Fibroblast of peridontal ligament (primary cell): ENCODE measurements around the gene NEK2.
"Not testable (repeated sequence)": the region's sequence is repeated elsewhere in the genome, so short reads cannot be mapped to it uniquely, and the experiment has no call there.

Experiments
- DNase-seq: peaks from one replicate; pipeline ENCODE4 v3.0.0-alpha.2; 2010; ENCODE audit errors: extremely low read depth

The NEK2 gene

DNA sequence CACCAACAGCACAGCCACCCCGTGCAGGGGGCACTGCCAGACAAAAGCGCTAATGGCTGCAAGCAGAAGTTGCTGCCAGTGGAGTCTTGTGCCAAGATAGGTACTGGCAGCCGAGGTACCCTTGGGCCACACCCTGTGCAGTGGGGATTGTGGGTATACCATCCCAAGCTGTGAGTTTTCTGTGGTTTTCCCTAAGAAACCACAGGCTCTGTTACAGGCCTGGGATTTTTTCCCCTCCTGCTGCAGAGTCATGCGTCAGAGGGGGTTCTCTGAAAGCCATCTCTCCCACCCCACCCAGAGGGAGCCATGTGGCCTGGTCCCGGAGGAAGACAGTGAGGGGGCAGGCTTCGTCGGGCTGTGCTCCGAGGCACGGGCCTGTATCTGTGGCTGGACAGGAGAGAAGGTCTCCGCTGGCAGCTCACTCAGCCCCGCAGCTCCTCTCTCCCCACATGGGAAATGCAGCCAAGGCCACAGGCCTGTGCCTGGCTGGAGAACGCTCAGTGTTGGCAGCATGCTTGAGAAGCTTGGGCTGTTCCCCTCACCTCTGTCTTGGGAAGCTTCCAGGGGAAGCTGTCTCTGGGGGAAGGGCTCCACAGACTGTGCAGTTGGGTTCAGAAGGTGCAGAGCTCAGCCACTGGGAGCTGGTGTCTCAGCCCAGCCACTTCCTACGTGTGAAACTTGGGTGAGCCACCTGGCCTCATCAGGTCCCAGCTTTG is 42.5 kb downstream of the NEK2 start:
- DNase-seq, result peak; percentile 92

DNA sequence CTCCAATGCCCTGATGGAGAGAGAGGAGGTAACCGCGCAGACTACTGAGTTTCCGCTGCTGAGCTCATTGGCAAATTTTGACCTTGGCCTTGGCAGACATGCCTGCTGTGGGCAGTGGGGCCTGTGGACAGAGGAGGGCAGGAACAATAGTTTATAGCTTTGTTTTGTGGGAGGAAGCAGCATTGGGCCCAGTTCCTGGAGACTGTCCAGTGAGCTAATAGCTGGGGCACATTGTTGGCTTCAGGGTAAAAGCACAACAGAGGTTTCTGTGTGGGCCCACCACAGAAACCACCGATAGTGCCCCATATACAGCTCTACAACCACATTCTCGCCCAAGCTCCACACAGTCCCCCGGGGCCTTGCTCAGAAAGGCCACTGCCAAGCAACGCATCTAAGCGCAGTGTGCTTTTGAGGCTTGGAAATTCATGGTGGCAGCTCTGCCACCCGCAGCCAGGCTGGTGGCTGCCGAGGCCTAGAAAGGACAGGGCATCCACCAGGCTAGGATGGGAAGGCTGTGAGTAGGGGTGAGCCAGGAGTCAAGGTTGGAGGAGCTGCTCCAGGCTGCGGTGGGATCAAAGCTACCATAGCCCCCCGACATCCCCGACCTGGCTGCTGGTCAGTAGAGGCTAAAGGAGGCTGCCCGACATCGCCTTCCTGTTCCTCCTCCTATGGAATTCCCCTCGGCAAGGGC is 43.2 kb downstream of the NEK2 start:
- peak; percentile 31 for DNase-seq

DNA sequence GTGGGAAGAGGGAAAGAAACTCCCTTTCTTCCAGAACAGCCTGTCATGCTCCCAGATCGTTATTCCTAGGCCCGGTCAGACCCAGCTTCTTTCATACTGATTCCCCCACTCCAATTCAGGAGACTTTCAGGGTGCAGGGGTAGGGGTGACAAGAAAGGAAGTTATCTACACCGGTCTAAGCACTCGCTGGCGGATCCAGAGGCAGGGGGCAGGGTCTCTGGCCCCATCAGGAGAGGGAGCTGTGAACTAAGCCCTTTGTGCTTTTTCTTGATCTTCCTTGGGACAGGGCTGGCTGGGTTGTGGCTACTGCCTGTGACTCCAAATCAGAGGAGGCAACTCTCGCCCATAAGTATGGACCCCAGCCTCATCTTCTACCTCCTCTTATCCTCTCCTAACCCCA is 44.3 kb downstream of the NEK2 start:
- no peak for DNase-seq

DNA sequence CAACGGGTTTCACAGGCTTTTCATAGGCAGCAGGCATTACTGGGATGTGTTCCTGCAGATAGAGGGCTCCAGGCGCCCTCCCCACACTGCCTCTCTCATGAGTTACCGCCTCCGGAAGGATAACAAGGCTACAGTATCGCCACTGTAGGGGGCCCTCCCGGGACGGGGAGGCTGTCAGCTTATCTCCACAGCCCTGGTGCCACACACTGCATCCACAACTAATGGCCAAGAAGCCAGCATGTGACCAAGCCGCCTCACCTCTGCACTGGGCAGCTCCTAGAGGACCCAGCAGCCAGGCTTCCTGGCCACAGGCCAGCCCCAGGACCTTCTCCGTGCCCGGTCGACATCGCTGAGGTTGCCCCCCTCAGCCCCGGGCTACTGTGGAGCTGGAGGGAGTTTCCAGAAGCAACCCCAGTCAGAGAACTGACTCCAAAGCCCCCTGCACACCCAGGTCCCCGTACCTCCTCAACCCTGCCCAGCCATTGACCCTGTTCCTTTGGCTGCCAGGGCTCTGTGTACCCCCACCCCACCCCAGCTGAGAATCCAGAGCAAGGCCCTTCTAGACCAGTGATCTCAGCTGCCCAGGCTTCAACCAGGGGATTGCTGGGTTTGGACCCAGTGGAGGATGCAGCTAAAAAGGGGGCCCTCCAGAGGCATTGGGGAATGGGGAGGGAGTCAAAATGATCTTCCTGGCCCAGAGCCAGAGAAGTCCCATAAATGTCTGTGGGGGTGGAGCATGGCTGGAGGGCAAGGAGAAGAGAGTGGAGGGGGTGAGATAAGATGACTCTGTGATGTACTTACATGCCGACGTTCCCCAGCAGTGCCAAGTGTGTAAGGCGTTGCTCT is 45.0 kb downstream of the NEK2 start:
- no peak for DNase-seq

DNA sequence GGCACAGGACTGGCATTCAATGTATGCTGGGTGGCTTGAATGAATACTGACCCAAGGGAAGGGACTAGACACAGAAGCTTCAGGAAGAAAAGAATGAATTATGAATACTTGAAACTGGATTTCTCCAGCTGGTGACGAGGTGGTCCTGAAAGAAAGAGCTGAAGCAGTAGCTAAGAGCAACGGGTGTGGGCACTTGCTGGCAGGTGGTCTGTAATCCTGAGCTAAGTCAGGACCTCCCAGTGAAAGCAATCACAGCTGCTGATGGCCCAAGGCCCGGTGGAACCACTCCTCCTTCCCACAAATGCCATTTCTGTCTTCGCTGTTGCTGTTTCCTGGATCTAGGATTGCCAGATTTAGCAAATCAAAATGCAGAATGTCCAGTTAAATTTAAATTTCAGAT is 47.0 kb downstream of the NEK2 start:
- DNase-seq, result no peak

DNA sequence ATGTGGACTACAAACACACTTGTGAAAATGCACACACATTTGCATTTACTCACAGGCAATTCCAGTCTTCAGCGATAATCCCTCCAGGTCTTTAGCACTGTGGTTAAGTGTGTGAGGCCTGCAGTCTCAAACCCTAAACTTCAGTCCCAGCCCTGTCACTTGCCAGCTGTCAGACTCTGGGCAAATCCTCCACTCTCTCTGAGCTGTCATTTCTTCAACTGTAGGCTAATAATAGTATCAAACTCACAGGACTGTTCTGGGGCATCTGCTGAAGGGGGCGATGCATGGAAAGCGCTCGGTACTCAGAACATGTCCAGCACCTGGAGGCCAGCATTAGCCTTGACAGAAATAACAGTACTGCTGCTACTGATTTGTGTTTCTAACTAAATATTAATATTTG is 48.2 kb downstream of the NEK2 start:
- DNase-seq, result no peak

DNA sequence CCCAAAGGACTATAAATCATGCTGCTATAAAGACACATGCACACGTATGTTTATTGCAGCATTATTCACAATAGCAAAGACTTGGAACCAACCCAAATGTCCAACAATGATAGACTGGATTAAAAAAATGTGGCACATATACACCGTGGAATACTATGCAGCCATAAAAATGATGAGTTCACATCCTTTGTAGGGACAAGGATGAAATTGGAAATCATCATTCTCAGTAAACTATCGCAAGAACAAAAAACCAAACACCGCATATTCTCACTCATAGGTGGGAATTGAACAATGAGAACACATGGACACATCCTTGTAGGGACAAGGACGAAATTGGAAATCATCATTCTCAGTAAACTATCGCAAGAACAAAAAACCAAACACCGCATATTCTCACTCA is 49.6 kb downstream of the NEK2 start:
- not testable (repeated sequence) for DNase-seq

DNA sequence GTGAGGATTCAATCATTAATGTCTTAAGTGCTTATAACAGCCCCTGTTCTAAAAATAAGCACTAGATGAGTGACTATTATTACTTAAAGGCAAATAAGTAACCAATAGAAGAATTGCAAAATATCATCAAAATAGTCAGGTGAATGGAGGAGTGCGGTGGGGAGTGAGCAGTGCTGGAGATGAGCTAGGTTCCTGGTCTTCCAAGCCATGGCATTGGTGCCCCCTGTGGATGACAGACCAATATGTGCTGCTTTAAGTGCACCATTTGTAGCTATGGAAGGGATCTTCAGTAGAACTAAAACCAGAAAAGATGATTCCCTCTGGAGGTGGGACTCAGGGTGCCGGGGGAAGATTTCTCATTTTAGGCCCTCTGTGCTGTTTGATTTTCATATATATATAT is 50.4 kb downstream of the NEK2 start:
- peak; percentile 65 for DNase-seq

DNA sequence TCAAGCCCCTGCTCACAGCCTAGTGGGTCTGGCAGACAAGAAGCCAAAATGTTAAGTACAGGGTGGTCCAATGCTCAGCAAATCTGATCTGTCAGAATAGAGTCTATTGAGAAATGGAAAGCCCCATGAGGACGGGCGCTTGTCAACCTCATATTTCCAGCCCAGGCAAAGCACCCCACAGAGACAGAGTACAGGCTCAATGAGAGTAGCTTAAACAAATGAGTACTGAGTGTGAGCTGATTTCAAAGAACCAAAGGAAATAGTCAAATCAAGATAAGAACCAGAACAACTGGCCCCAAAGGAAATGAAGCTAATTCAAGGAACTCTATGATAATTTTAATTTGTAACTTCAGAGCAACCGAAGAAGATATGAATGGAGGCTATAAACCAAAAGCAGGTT is 51.9 kb downstream of the NEK2 start:
- no peak for DNase-seq

DNA sequence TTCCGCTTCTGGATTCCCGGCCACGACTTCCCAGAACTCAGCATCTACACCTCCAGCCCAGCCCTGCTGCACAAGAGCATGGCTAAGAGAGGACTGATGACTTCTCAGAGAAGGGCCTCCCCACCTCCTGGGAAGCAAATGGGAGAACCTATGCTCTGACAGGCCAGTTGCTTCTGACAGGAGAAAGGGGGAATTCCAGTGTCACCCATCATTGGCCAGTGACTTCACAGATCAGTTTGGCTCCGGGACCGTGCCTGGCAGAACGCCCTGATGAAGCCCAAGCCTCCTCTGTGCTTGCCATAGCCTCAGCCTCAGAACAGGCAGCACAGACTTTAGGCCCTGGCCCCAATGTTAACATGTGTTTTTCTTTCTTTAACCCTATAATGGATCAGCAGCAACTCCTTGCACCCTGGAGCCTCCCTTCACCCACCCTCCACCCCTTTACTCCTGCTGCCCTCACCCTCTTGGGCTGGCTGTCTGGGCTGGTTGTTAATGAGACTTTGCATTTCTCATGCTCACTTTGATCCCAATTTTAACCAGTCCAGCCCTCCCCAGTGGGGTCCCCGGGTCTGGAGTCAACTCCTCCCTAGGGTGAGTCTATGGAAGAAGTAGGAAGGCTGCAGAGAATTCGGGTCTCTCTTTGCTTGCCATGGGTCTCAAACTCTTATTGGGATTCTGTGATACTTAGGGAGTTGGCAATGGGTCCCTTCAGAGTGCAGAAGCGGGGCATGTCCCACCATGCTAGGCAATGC is 53.8 kb downstream of the NEK2 start:
- no peak for DNase-seq

DNA sequence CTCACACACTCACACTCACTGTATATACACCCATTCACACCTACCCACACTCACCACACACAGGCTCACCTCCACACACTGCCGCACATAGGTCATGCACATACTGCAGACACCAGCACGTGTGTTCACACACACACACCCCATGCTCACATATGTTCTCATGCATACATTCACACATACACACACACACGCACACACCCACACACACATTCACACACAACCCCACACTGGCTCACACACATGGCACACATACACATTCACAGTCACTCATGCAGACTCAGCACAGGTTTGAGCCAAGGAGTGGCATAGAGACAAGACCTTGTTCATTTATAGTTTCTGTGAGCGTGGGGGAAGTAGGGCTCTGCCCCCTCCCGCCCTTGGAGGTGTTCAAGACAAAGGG is 55.3 kb downstream of the NEK2 start:
- no peak for DNase-seq

DNA sequence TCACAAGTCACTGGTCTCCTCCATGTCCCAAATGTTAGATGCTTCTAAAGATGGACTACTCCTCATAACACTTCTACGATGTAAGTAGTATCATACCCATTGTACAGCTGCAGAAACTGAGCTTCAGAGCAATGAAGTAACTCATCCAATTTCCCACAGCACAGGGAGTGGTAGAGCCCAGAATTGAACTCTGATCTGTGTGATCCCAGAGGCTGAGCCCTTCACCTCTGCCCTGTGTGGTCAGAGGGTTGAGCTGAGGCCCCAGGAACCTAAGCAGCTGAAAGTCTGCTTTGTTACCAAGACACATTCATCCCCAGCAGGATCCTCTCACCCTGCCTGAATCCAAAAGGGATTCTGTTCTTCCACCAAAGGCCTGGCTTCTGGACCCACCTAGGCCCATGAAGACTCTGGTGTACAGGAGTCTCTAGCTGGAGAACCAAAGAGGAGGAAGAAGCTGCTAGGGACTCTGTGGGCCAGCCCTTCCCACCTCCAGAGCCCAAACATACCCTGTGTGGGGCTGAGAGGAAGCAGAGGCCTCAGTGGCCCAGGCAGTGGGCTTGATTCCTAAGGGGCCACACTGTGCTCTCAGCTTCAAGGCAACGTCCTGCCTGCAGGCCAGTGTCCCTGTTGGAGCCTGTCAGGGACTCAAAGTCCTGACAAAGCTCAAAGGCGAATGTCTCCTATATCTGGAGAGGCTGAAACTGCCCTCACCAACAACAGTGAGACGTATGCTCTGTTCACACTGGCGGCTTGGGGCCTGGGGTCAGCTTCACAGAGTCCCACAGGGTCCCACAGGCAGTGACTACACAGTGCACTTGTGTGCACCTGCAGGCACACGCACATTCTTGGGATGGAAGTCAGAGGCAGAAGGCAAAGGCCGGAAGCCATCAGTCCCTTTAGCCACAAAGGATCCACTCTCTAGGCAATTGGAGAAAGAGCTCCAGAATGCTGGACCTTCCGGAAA is 56.1 kb downstream of the NEK2 start:
- DNase-seq, result no peak

DNA sequence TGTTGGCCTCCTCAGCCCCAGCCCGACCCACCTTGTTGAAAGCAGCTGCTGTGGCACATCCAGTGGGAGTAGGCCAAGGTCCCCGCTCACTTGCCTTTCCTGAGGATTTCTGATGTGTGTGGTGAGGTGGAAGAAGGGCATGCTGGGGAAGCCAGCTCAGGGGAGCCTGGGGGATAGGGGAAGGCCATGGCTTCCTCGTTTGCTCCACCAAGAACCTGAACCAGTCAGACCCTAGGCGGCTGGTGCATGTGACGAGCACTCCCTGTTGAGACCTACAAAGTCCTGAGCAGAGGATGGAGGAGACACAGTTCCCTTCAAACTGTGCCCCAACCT is 58.5 kb downstream of the NEK2 start:
- no peak for DNase-seq

DNA sequence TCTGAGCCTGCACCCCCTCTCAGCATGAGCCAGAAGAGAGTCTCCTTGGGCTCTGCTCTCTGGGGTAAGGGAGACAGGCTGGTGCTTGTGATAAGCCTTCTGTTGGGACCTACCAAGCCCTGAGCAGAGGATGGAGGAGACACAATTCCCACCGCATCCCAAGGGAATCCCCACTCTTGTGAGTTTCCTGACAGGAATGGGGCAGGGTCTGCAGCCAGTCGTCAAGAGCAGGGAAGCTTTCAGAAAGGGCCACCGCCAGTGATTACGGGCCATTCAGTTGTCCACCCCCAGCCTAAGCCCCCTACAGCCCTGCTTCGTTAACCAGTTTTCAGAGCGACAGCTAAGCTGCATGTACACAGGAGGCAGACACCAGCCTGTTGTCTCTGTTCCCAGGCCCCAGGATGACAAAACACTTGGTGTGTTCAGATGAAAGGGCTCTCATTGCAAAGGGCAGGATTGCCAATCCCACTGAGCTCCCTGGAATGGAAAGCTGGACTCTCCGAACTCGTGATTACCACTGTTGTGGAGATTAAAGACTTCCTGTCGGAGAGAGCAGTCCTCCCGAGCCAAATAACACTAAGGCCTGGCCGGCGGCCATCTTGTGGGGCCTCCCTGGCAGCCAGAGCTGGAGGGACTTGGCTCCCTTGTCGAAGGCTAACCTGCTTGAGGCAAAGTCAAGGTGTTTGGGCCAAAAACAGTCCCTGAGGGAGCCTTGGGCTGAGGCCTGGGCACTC is 59.0 kb downstream of the NEK2 start:
- no peak for DNase-seq

DNA sequence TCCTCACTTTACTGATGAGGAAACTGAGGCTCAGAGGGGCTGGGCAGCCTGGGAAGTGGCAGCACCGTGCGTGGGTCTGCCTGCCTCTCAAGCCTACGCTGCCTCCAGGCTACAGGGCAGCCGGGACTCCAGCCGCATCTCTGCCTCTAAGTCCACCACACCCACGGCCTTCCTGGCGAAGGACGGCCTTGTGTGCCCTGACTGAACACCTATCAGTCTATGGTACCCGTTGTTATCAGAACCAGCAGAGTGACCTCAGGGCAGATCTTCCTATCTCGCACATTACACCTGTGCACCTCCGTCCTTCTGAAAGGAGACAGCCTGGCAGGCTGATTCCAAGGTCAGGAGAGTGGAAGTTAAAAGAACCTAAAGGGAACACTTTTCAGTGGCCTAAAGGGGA is 60.8 kb downstream of the NEK2 start:
- DNase-seq, result no peak

DNA sequence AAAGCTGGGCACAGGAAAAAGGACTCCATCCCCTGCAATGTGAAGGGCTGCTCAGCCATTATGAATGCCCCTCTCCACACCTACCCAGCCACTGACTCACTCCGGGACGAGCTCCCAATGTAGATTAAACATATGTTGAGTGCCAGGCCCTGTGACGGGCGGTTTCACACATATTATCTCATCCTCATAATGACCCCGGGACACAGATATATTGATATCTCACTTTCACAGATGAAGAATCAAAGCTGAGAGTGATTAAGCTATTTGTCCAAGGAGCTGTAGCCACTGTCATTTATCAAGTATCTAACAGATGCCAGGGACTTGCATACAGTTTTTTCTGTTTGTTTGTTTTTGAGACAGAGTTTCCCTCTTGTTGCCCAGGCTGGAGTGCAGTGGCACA is 61.5 kb downstream of the NEK2 start:
- DNase-seq, result no peak

DNA sequence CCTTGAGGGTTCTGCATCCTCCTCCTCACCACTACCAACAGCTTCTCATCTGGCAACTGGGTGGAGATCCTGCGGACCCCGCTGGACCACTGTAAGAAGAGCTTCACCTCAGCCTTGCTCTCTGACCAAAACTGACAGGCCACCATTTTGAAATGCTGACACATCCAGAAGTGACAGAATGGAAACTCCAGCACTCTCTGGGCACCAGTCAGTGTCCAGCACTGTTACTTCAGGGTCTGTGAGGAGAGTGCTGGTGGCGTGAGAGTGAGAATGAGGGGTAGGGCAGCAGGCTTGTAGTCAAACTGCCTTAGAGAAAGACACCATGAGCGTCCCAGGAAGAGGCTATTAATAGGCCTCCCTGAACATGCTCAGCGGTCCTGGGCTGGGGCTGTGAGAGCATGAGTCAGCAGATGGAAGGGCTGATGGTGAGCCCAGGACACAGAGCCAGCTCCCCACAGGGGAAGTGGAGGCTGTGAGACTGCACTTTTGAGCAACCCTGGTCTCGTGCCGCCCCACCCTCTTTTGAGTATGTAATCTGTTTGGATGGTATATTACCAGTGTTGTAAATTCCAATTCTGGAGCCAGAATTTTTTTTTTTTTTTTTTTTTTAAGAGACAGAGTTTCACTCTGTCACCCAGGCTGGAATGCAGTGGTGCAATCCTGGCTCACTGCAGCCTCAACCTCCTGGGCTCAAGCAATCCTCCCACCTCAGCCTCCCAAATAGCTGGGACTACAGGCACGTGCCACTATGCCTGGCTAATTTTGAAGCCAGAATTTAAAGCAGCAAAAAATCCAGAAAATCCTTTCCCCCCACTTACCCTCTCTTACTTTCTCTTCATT is 62.1 kb downstream of the NEK2 start:
- DNase-seq, result peak; percentile 95

DNA sequence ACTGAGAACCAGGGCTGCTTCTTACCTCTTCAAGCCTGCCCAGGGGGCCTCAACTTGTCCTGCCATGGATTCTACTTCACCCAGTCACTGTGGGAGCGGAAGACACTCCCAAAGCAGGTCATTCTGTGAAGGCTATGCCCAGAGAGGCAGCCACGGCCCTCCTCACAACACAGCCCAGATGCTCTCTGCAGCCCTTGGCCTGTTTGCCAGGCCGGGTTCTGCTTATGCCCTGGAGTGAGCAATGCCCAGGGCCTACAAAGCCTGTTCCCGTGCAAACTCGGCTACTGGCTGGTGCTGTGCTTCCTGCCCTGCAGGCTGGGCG is 62.7 kb downstream of the NEK2 start:
- no peak for DNase-seq
